Muscle layer of duodenum (tissue), 2 donors: Measurements from ENCODE around the gene RNF2.

Experiments
- H3K27ac ChIP-seq: one replicate; pipeline ENCODE4 v1.7.0; 2013; ENCODE audit warnings: mild to moderate bottlenecking, low read length
- H3K27me3 ChIP-seq: one replicate; pipeline ENCODE4 v1.7.0; 2013; ENCODE audit warnings: low read depth, mild to moderate bottlenecking, control low read depth, low read length
- H3K36me3 ChIP-seq, 2 donors: one replicate each; pipeline ENCODE4 v1.7.0; 2013; ENCODE audit warnings: low read length in 2 of 2, control low read depth in 1 of 2, mild to moderate bottlenecking in 1 of 2; ENCODE audit not compliant: insufficient read depth in 2 of 2, control insufficient read depth in 1 of 2
- H3K4me1 ChIP-seq, 2 donors: one replicate each; pipeline ENCODE4 v1.7.0; 2013; ENCODE audit warnings: low read length in 2 of 2, mild to moderate bottlenecking in 2 of 2, control low read depth in 1 of 2, moderate library complexity in 1 of 2; ENCODE audit not compliant: insufficient read depth in 2 of 2, control insufficient read depth in 1 of 2
- H3K4me3 ChIP-seq, 2 donors: one replicate each; pipeline ENCODE4 v1.7.0; 2013; ENCODE audit warnings: low read length in 2 of 2, low read depth in 1 of 2, mild to moderate bottlenecking in 1 of 2
- H3K9me3 ChIP-seq, 2 donors: one replicate each; pipeline ENCODE4 v1.7.0; 2013; ENCODE audit warnings: low read length in 2 of 2, control low read depth in 1 of 2, mild to moderate bottlenecking in 1 of 2; ENCODE audit not compliant: control insufficient read depth in 1 of 2
- donor health status: healthy.

Gene RNF2

GRCh38 chr1:185096531-185096930 is 51.2 kb downstream of the RNF2 start:
- no peak overlapping the region for H3K27ac ChIP-seq
- no peaks in the 10 kb centered on the region for H3K4me1 ChIP-seq
- peaks cover 19 to 43% of the 10 kb centered on the region in 2 donors for H3K36me3 ChIP-seq
- no peaks in the 10 kb centered on the region for H3K9me3 ChIP-seq
- H3K27me3 ChIP-seq, result no peaks in the 10 kb centered on the region
- H3K4me3 ChIP-seq, result no peak overlapping the region

DNA sequence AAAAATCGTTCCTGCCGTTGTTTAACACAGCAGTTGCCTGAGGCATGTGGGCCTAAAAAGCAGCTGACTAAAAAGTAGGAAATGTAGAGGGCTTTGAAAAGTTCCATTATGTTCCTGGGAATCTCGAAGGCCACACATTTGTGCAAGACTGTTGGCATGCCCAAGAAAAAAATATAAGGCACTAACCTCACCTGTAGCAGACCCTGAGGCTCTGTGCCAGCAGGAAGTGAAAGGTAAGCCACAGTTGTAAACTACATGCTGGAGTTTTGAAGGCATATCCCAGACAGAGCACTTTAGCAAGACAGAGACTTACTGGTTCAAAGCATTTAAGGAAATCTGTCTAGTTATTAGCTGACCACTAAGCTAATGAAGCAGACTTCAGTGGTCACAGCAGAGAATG is 58.7 kb downstream of the RNF2 start:
- Histone ChIP-seq H3K27me3 (no peaks in the 10 kb centered on the region), H3K27ac (no peak overlapping the region), H3K36me3 (peaks cover 12 to 27% of the 10 kb centered on the region in 2 donors), H3K4me3 (no peak overlapping the region), H3K9me3 (peaks cover 3 to 14% of the 10 kb centered on the region in 2 donors), H3K4me1 (no peaks in the 10 kb centered on the region)

DNA sequence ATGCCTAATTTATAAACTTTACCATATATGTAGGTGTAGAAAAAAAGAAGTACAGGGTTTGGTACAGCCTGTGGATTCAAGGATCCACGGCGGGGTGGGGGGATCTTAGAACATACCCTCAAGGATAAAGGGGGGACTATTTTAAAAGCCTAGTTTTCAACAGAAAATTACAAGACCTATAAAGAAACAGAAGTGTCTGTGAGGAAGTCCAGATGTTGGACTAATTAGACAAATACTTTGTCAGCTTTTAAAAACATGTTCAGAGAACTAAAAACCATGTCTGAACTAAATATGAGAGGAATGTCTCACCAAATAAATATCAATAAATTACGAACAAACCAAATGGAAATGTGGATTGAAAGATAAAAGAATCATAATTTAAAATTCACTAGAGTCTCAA is 59.8 kb downstream of the RNF2 start:
- H3K9me3 ChIP-seq, result peaks cover 6 to 25% of the 10 kb centered on the region in 2 donors
- no peaks in the 10 kb centered on the region for H3K27me3 ChIP-seq
- no peak overlapping the region for H3K27ac ChIP-seq
- H3K4me3 ChIP-seq, result no peak overlapping the region
- peaks cover 2 to 22% of the 10 kb centered on the region in 2 donors for H3K36me3 ChIP-seq
- no peaks in the 10 kb centered on the region for H3K4me1 ChIP-seq

DNA sequence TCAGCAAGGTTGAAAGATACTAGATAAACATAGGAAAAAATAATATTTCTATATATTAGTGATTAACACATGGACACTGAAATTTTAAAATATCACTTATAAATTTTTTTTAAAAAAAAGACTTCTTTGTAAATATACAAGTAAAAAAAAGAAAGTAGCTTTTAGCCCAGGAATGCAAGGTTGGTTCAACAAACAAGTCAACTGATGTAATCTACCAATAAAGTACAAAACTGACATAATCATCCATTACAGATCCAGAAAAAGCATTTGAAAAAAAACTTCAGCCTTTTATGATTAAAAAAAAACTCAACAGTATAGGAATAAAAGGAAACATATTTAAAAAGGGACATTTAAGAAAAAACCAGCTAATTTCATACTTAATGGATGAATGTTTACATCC is 63.0 kb downstream of the RNF2 start:
- no peaks in the 10 kb centered on the region for H3K4me1 ChIP-seq
- peak overlapping the region in 1 of 2 donors; percentile 14 for H3K4me3 ChIP-seq
- H3K9me3 ChIP-seq, result peaks cover 6 to 26% of the 10 kb centered on the region in 2 donors

GRCh38 chr1:185110145-185110544 is 64.8 kb downstream of the RNF2 start:
- Histone ChIP-seq H3K36me3 (no peaks in the 10 kb centered on the region), H3K27ac (no peak overlapping the region), H3K9me3 (peaks cover 6 to 26% of the 10 kb centered on the region in 2 donors), H3K4me3 (no peak overlapping the region), H3K4me1 (no peaks in the 10 kb centered on the region), H3K27me3 (no peaks in the 10 kb centered on the region)

More for the DNA sequence above, 63.0 kb downstream of the RNF2 start:
- no peaks in the 10 kb centered on the region for H3K27me3 ChIP-seq
- H3K27ac ChIP-seq, result no peak overlapping the region
- peaks cover 0 to 8% of the 10 kb centered on the region in 2 donors for H3K36me3 ChIP-seq

DNA sequence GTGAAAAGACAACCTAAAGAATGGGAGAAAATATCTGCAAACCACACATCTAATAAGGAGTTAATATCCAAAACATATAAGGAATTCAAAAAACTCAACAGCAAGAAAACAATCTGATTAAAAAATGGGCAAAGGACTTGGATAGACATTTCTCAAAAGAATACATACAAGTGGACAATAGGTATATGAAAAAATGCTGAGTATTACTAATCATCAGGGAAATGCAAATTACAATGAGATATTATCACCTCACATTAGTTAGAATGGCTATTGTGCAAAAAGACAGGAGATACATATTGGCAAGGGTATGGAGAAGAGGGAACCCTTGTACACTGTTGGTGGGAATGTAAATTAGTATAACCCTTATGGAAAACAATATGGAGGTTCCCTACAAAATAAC is 66.5 kb downstream of the RNF2 start:
- no peak overlapping the region for H3K4me3 ChIP-seq
- H3K9me3 ChIP-seq, result peaks cover 6 to 26% of the 10 kb centered on the region in 2 donors

GRCh38 chr1:185112356-185112755 is 67.0 kb downstream of the RNF2 start:
- Histone ChIP-seq H3K27ac (no peak overlapping the region), H3K4me1 (no peaks in the 10 kb centered on the region), H3K9me3 (peaks cover 6 to 24% of the 10 kb centered on the region in 2 donors)

More for the DNA sequence above, 66.5 kb downstream of the RNF2 start:
- Histone ChIP-seq H3K4me1 (no peaks in the 10 kb centered on the region), H3K27me3 (no peaks in the 10 kb centered on the region), H3K27ac (no peak overlapping the region), H3K36me3 (no peaks in the 10 kb centered on the region)

DNA sequence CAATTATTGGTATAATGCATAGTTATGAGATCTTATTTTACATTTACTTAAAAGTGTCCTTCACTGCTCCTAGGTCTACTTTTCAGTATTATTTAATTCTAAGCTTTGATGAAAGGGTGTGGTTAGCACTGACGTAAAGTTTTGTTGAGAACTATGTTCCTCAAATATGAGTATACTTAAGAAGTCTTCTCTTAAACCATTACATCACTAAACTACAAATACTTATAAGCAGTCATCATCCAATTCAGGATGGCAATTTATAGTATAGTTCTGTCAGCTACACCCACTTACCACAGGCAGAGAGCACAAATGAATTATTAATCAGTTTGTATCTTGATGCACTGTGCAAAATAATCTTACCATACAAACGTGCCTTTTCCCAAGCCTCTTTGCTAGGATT is 84.3 kb downstream of the RNF2 start:
- Histone ChIP-seq H3K36me3 (peaks cover 10 to 48% of the 10 kb centered on the region in 2 donors), H3K9me3 (no peaks in the 10 kb centered on the region), H3K27me3 (no peaks in the 10 kb centered on the region), H3K27ac (no peak overlapping the region), H3K4me1 (no peaks in the 10 kb centered on the region), H3K4me3 (no peak overlapping the region)

More at GRCh38 chr1:185112356-185112755, 67.0 kb downstream of the RNF2 start:
- no peak overlapping the region for H3K4me3 ChIP-seq
- H3K36me3 ChIP-seq, result no peaks in the 10 kb centered on the region
- H3K27me3 ChIP-seq, result no peaks in the 10 kb centered on the region

GRCh38 chr1:185132534-185132933 is 87.2 kb downstream of the RNF2 start:
- H3K4me1 ChIP-seq, result no peaks in the 10 kb centered on the region
- H3K27me3 ChIP-seq, result no peaks in the 10 kb centered on the region
- H3K27ac ChIP-seq, result no peak overlapping the region
- H3K36me3 ChIP-seq, result peaks cover 10 to 63% of the 10 kb centered on the region in 2 donors
- no peak overlapping the region for H3K4me3 ChIP-seq
- no peaks in the 10 kb centered on the region for H3K9me3 ChIP-seq

- H3K4me3 ChIP-seq, result no peak overlapping the region
- H3K27me3 ChIP-seq, result no peaks in the 10 kb centered on the region
- H3K36me3 ChIP-seq, result peaks cover 12 to 58% of the 10 kb centered on the region in 2 donors
- no peak overlapping the region for H3K27ac ChIP-seq
- no peaks in the 10 kb centered on the region for H3K9me3 ChIP-seq
- H3K4me1 ChIP-seq, result no peaks in the 10 kb centered on the region
Measured at GRCh38 chr1:185137896-185138545, 92.7 kb downstream of the RNF2 start.

- no peaks in the 10 kb centered on the region for H3K4me1 ChIP-seq
Measured at GRCh38 chr1:185139246-185139645, 93.9 kb downstream of the RNF2 start.

GRCh38 chr1:185144233-185144632 is 98.9 kb downstream of the RNF2 start:
- H3K4me3 ChIP-seq, result no peak overlapping the region
- peaks cover 29 to 32% of the 10 kb centered on the region in 2 donors for H3K36me3 ChIP-seq
- no peaks in the 10 kb centered on the region for H3K9me3 ChIP-seq
- H3K4me1 ChIP-seq, result no peaks in the 10 kb centered on the region
- H3K27me3 ChIP-seq, result no peaks in the 10 kb centered on the region
- no peak overlapping the region for H3K27ac ChIP-seq

More at GRCh38 chr1:185139246-185139645, 93.9 kb downstream of the RNF2 start:
- peaks cover 12 to 47% of the 10 kb centered on the region in 2 donors for H3K36me3 ChIP-seq
- no peak overlapping the region for H3K27ac ChIP-seq
- no peaks in the 10 kb centered on the region for H3K27me3 ChIP-seq
- H3K4me3 ChIP-seq, result no peak overlapping the region
- H3K9me3 ChIP-seq, result no peaks in the 10 kb centered on the region
